Endothelial cell (in vitro differentiated cells): ENCODE measurements around the gene MAMDC4. TPM values are rescaled to one million over a fixed set of nuclear protein-coding genes. Genes with fewer than 3 reads are reported as not detected.
"Not testable (repeated sequence)": the region's sequence is repeated elsewhere in the genome, so short reads cannot be mapped to it uniquely, and the experiment has no call there.

ENCODE experiments used
- DNase-seq: peaks from one replicate; pipeline ENCODE4 v3.0.0; 2021; ENCODE audit warnings: low spot score
- H3K27ac Mint-ChIP-seq: one replicate; pipeline ENCODE4 v1.8.0; 2021; ENCODE audit warnings: mixed read lengths, inconsistent platforms; ENCODE audit not compliant: unreplicated experiment
- H3K27me3 Mint-ChIP-seq: one replicate; pipeline ENCODE4 v1.8.0; 2021; ENCODE audit warnings: mild to moderate bottlenecking, moderate library complexity, mixed read lengths, inconsistent platforms; ENCODE audit not compliant: unreplicated experiment
- H3K36me3 Mint-ChIP-seq: one replicate; pipeline ENCODE4 v1.8.0; 2021; ENCODE audit warnings: mild to moderate bottlenecking, low read depth, mixed read lengths, inconsistent platforms; ENCODE audit not compliant: unreplicated experiment
- H3K4me1 Mint-ChIP-seq: one replicate; pipeline ENCODE4 v1.8.0; 2021; ENCODE audit warnings: mild to moderate bottlenecking, mixed read lengths, inconsistent platforms; ENCODE audit not compliant: unreplicated experiment
- H3K4me3 Mint-ChIP-seq: one replicate; pipeline ENCODE4 v1.8.0; 2021; ENCODE audit warnings: mild to moderate bottlenecking, mixed read lengths, inconsistent platforms; ENCODE audit not compliant: unreplicated experiment
- H3K9me3 Mint-ChIP-seq: one replicate; pipeline ENCODE4 v1.8.0; 2021; ENCODE audit warnings: mixed read lengths, inconsistent platforms; ENCODE audit not compliant: unreplicated experiment
- total RNA-seq: library from RNA; stranded (reverse); fragmentation: NEBNext Ultra II Directional; extraction: Animal tissue kit (Norgen Biotek cat#: 25700); gene quantifications from one replicate; pipeline ENCODE4 v1.2.1, GENCODE V29; 2021; ENCODE audit not compliant: unreplicated experiment
- TF ChIP-seq, protein P1 (sequence below): fragments of 200-600 bp; sonication (generic); IDR thresholded peaks from one replicate; pipeline ENCODE4 v1.5.0; 2021; ENCODE audit warnings: antibody characterized with exemption; ENCODE audit not compliant: unreplicated experiment

The MAMDC4 gene
- total RNA-seq, 1 donor from 2014 or later = 10.0 TPM

DNA sequence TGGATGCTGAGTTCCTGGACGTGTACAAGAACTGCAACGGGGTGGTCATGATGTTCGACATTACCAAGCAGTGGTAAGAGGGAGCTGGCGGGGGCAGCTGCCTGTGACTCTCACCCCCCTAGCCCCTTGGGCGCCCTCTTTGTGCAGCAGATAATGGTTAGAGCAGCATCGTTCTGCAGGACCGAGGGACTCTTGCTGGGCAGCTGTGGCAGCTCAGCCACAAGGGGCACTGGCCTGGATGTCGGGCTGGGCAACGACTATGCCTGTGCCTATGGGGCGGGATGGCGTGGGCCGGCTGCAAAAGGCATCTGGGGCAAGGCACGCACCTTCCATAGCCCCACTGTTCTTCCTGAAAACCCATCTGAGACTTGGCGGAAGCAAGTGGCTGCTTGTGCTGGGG is 22.7 kb upstream of the MAMDC4 start:
- TF ChIP-seq, protein P1, sequence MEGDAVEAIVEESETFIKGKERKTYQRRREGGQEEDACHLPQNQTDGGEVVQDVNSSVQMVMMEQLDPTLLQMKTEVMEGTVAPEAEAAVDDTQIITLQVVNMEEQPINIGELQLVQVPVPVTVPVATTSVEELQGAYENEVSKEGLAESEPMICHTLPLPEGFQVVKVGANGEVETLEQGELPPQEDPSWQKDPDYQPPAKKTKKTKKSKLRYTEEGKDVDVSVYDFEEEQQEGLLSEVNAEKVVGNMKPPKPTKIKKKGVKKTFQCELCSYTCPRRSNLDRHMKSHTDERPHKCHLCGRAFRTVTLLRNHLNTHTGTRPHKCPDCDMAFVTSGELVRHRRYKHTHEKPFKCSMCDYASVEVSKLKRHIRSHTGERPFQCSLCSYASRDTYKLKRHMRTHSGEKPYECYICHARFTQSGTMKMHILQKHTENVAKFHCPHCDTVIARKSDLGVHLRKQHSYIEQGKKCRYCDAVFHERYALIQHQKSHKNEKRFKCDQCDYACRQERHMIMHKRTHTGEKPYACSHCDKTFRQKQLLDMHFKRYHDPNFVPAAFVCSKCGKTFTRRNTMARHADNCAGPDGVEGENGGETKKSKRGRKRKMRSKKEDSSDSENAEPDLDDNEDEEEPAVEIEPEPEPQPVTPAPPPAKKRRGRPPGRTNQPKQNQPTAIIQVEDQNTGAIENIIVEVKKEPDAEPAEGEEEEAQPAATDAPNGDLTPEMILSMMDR = no peak
- Mint-ChIP-seq H3K27ac (no peak overlapping the region), H3K27me3 (peaks cover 7% of the 10 kb centered on the region), H3K4me1 (no peaks in the 10 kb centered on the region), H3K36me3 (peaks cover 13% of the 10 kb centered on the region), H3K9me3 (no peaks in the 10 kb centered on the region), H3K4me3 (no peak overlapping the region)
- DNase-seq = no peak

DNA sequence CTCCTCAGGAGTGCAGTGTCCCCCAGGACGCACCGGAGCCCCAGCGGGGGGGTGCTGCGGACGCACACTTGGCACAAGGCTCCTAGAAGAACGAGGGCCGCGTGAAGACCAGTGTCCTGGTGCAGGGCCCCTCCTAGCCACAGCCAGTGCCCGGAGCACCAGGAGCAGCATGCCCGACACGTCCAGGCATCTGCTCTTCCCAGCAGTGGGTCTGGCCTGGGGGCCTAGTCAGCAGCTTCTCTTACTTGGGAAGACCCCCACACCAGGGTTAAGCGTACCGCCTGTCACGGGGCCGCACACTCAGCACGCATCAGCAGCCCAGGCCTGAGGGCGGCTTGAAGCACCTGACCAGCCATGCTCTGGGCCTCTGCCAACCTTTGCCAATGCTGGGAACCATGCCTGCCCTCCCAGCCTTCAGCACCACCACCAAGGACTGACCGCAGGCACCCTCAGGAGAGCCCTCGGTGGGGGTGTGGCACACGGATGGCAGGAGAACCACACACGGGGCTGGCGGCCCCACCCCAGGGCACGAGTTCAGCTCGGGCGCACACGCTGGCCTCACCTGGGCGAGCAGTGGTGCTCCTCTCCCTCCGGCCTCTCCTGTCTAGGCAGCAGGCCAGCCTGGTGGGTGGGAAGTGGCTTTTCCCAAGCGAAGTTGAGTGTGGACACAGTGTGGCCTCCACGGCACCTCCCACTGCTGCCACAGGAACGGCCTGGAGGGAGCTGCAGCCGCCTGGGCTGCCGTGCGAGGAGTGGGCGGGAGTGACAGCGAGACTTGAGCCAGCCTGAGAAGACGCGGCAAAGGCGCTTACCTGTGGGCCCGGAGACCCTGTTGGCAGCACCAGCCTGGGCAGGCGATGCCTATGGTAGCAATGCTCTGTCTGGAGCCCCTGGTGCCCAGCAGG is 21.9 kb upstream of the MAMDC4 start:
- no peaks in the 10 kb centered on the region for H3K4me1 Mint-ChIP-seq
- no peak overlapping the region for H3K27ac Mint-ChIP-seq
- no peak overlapping the region for H3K4me3 Mint-ChIP-seq
- TF ChIP-seq, protein P1 = no peak
- peaks cover 13% of the 10 kb centered on the region for H3K36me3 Mint-ChIP-seq
- H3K27me3 Mint-ChIP-seq = peaks cover 7% of the 10 kb centered on the region
- no peaks in the 10 kb centered on the region for H3K9me3 Mint-ChIP-seq
- DNase-seq = no peak

DNA sequence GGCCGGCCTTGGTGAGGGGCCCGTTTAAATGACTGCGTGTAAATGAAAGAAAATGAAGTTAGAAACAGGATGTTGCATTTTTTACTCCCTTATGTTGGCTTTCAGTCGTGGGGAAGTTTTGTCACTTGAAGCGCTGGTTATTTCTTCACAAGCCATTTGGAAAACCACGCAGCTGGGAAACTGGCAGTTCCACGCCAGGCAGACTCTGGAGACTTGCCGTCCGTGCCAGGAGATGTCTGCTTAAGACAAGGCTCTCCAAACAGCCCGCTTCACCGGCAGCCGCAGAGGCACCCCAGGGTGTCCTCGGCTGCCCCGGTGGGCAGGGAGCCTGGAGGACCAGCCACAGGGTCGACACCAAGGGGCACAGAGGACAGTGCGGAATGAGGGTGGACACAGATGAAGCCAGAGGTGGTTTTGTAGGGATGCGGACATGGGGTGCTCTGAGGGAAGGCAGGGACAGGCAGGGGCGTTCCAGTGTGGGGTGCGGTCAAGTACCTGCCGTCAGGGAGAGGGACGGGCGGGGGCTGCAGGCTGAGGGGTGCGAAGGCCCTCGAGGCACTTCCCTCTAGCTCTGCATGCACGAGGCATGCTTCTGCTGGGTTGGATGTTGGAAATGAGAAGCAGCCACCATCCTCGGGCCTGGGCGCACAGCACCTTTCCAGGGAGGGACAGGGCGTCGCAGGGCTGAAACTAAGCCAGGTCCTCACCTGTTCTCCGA is 21.0 kb upstream of the MAMDC4 start:
- H3K4me1 Mint-ChIP-seq = no peaks in the 10 kb centered on the region
- H3K27me3 Mint-ChIP-seq = peaks cover 7% of the 10 kb centered on the region
- TF ChIP-seq, protein P1 = no peak
- H3K27ac Mint-ChIP-seq = no peak overlapping the region
- H3K36me3 Mint-ChIP-seq = peaks cover 13% of the 10 kb centered on the region
- no peaks in the 10 kb centered on the region for H3K9me3 Mint-ChIP-seq
- peak overlapping the region; percentile 37 for H3K4me3 Mint-ChIP-seq
- DNase-seq = no peak

DNA sequence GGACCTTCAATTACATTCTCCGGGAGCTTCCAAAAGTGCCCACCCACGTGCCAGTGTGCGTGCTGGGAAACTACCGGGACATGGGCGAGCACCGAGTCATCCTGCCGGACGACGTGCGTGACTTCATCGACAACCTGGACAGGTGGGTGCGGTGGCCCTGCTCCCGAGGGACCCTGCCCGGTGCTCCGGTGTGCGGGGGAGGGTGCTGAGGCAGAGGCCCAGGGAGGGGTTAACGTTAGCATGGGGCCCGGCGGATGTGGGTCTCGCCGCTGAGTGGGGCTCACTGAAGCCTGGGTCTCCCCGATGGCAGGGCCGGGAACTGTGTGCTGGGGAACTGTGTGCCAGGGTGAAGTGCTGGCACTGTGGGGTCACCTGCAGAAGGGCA is 20.4 kb upstream of the MAMDC4 start:
- DNase-seq = no peak
- Mint-ChIP-seq H3K27ac (no peak overlapping the region), H3K4me3 (no peak overlapping the region), H3K27me3 (peaks cover 7% of the 10 kb centered on the region), H3K9me3 (no peaks in the 10 kb centered on the region), H3K36me3 (peaks cover 13% of the 10 kb centered on the region), H3K4me1 (no peaks in the 10 kb centered on the region)
- TF ChIP-seq, protein P1 = no peak

DNA sequence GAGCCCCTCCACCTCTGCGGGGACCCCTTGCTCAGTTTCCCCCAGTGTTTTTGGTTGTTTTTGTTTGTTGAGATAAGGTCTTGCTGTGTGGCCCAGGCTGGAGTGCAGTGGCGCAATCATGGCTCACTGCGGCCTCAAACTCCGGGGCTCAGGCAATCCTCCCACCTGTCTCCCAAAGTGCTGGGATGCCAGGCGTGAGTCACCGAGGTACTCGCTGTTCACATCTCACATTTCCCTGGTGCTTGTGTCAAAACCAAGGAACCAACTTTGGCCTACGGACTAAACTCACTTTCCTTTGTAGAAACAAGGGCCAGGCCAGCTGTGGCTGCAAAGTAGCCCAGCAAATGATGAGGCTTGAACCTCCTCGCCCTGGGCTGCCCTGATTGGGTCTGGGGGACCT is 19.6 kb upstream of the MAMDC4 start:
- Mint-ChIP-seq H3K4me1 (no peaks in the 10 kb centered on the region), H3K27ac (no peak overlapping the region), H3K4me3 (no peak overlapping the region), H3K9me3 (no peaks in the 10 kb centered on the region), H3K36me3 (peaks cover 13% of the 10 kb centered on the region), H3K27me3 (peaks cover 7% of the 10 kb centered on the region)
- TF ChIP-seq, protein P1 = no peak
- no peak for DNase-seq

DNA sequence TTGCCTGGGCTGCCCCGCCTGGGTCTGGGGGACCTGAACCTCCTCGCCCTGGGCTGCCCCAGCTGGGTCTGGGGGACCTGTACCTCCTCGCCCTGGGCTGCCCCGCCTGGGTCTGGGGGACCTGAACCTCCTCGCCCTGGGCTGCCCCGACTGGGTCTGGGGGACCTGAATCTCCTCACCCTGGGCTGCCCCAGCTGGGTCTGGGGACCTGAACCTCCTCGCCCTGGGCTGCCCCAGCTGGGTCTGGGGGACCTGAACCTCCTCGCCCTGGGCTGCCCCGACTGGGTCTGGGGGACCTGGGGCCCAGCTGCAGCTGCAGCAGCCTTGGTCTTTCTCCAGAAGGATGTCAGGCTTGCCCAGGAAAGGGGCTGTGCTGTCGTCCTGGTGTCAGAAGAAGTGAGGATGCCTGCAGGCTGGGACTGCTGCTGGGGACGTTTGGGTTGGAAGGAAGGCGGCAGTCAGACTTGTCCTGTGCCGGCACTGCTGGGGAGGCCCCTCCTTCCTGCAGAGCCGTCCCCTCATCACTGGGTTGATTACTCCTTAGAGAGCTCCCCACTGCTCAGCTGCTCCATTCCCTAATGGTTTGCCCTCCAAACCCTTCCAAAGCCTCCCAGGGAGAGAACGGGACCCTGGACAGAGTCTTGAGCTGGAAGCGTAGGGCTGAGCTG is 18.6 kb upstream of the MAMDC4 start:
- H3K27ac Mint-ChIP-seq = not testable (repeated sequence)

More for the DNA sequence above, 18.6 kb upstream of the MAMDC4 start:
- Mint-ChIP-seq H3K36me3 (peaks cover 13% of the 10 kb centered on the region), H3K4me3 (peak overlapping the region; percentile 85)
- H3K4me1 Mint-ChIP-seq, H3K9me3 Mint-ChIP-seq, H3K27me3 Mint-ChIP-seq, DNase-seq: not testable (repeated sequence)
